ENCODE data around the gene ATP6V1B1.

The ATP6V1B1 gene

DNA sequence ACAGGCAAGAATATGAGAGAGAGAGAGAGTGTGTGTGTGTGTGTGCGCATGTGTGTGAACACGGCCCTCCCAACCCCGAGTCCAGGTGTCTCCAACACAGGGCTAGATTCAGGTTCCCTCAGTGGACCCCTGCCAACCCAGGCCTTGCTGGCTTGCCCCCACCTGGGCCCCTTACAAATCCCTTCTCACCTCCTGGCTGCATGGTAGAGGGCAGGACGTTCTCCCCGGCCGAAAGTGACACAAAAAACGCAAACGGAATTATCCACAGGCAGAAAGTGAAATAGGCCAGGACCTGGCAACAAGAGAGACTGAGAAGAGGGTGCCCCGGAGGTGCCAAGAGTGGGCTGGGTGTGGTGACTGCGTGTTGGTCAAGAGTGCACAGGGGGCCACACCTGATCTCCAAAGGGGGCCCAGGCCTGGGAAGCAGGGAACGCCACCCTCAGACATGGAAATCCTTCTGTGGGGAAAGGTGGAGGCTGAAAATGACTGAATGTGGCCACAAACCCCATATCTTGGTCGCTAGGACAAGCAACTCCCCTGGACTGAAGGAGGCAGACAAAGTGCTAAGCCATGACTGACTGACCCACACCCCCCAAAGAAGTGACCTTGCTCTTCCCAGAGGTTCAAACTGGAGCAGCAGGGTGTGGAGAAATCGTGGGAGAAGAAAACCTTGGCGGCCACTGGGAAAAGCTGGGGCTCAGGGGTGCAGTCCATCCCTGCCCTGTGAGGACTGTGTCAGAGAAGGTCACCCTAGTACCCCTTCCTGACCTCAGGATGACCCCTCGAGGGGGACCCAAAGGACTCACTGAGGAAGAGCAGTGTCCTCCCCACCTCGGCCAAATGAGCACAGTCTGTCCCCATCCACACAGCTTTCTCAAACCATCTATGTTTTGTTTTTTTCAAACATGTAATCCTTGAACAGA lies 53.3 kb downstream of the ATP6V1B1 start:
- TF ChIP-seq, protein P1, sequence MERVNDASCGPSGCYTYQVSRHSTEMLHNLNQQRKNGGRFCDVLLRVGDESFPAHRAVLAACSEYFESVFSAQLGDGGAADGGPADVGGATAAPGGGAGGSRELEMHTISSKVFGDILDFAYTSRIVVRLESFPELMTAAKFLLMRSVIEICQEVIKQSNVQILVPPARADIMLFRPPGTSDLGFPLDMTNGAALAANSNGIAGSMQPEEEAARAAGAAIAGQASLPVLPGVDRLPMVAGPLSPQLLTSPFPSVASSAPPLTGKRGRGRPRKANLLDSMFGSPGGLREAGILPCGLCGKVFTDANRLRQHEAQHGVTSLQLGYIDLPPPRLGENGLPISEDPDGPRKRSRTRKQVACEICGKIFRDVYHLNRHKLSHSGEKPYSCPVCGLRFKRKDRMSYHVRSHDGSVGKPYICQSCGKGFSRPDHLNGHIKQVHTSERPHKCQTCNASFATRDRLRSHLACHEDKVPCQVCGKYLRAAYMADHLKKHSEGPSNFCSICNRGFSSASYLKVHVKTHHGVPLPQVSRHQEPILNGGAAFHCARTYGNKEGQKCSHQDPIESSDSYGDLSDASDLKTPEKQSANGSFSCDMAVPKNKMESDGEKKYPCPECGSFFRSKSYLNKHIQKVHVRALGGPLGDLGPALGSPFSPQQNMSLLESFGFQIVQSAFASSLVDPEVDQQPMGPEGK (CRISPR knock-in tag; IDR thresholded peaks at IDR 0.05; ENCODE audit: borderline replicate concordance): no peak
- no peak for TF ChIP-seq TCF4 (CRISPR knock-in tag; IDR thresholded peaks at IDR 0.05; ENCODE audit: borderline replicate concordance)
- TF ChIP-seq OSR1 (CRISPR knock-in tag; IDR thresholded peaks at IDR 0.05): no peak
- TF ChIP-seq SNAI2 (CRISPR knock-in tag; IDR thresholded peaks at IDR 0.05): no peak

GRCh38 chr2:70990216-70990615 lies 54.5 kb downstream of the ATP6V1B1 start:
- ATAC-seq: no peak
- no peak for TF ChIP-seq ZC3H10 (CRISPR knock-in tag; IDR thresholded peaks at IDR 0.05)
- TF ChIP-seq, protein P2, sequence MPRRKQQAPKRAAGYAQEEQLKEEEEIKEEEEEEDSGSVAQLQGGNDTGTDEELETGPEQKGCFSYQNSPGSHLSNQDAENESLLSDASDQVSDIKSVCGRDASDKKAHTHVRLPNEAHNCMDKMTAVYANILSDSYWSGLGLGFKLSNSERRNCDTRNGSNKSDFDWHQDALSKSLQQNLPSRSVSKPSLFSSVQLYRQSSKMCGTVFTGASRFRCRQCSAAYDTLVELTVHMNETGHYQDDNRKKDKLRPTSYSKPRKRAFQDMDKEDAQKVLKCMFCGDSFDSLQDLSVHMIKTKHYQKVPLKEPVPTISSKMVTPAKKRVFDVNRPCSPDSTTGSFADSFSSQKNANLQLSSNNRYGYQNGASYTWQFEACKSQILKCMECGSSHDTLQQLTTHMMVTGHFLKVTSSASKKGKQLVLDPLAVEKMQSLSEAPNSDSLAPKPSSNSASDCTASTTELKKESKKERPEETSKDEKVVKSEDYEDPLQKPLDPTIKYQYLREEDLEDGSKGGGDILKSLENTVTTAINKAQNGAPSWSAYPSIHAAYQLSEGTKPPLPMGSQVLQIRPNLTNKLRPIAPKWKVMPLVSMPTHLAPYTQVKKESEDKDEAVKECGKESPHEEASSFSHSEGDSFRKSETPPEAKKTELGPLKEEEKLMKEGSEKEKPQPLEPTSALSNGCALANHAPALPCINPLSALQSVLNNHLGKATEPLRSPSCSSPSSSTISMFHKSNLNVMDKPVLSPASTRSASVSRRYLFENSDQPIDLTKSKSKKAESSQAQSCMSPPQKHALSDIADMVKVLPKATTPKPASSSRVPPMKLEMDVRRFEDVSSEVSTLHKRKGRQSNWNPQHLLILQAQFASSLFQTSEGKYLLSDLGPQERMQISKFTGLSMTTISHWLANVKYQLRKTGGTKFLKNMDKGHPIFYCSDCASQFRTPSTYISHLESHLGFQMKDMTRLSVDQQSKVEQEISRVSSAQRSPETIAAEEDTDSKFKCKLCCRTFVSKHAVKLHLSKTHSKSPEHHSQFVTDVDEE (CRISPR knock-in tag; IDR thresholded peaks at IDR 0.05): no peak
- TF ChIP-seq CSDC2 (CRISPR knock-in tag; IDR thresholded peaks at IDR 0.05): no peak
- TF ChIP-seq TOX (CRISPR knock-in tag; IDR thresholded peaks at IDR 0.05; ENCODE audit: borderline replicate concordance): no peak
- no peak for TF ChIP-seq ARNTL (CRISPR knock-in tag; IDR thresholded peaks at IDR 0.05; ENCODE audit: borderline replicate concordance, low read depth)
- no peak for TF ChIP-seq POU6F1 (CRISPR knock-in tag; IDR thresholded peaks at IDR 0.05; ENCODE audit: borderline replicate concordance, low read depth)
- no peak for TF ChIP-seq ZFP3 (CRISPR knock-in tag; IDR thresholded peaks at IDR 0.05)
- TF ChIP-seq, protein P1 (CRISPR knock-in tag; IDR thresholded peaks at IDR 0.05; ENCODE audit: borderline replicate concordance): no peak
- TF ChIP-seq GLIS3 (CRISPR knock-in tag; IDR thresholded peaks at IDR 0.05): no peak
- no peak for TF ChIP-seq ISL1 (CRISPR knock-in tag; IDR thresholded peaks at IDR 0.05)
- no peak for TF ChIP-seq ZNF8 (CRISPR knock-in tag; IDR thresholded peaks at IDR 0.05)
- no peak for TF ChIP-seq ZNF70 (CRISPR knock-in tag; IDR thresholded peaks at IDR 0.05)
- TF ChIP-seq TCF4 (CRISPR knock-in tag; IDR thresholded peaks at IDR 0.05; ENCODE audit: borderline replicate concordance): no peak
- no peak for TF ChIP-seq BACH2 (CRISPR knock-in tag; IDR thresholded peaks at IDR 0.05; ENCODE audit: borderline replicate concordance)
- no peak for TF ChIP-seq ESRRG (CRISPR knock-in tag; IDR thresholded peaks at IDR 0.05)
- no peak for TF ChIP-seq ZNF565 (CRISPR knock-in tag; conservative IDR thresholded peaks at IDR 0.05; ENCODE audit: low read depth)
- TF ChIP-seq RARB (CRISPR knock-in tag; IDR thresholded peaks at IDR 0.05): no peak
- no peak for TF ChIP-seq PPARA (CRISPR knock-in tag; IDR thresholded peaks at IDR 0.05; ENCODE audit: borderline replicate concordance)

More for the DNA sequence above, 53.3 kb downstream of the ATP6V1B1 start:
- ATAC-seq: no peak

- TF ChIP-seq, protein P3, sequence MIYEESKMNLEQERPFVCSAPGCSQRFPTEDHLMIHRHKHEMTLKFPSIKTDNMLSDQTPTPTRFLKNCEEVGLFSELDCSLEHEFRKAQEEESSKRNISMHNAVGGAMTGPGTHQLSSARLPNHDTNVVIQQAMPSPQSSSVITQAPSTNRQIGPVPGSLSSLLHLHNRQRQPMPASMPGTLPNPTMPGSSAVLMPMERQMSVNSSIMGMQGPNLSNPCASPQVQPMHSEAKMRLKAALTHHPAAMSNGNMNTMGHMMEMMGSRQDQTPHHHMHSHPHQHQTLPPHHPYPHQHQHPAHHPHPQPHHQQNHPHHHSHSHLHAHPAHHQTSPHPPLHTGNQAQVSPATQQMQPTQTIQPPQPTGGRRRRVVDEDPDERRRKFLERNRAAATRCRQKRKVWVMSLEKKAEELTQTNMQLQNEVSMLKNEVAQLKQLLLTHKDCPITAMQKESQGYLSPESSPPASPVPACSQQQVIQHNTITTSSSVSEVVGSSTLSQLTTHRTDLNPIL (CRISPR knock-in tag; IDR thresholded peaks at IDR 0.05; ENCODE audit: low read depth): no peak
- no peak for TF ChIP-seq GLIS3 (CRISPR knock-in tag; IDR thresholded peaks at IDR 0.05)
- TF ChIP-seq ZNF8 (CRISPR knock-in tag; IDR thresholded peaks at IDR 0.05): no peak
- TF ChIP-seq, protein P1 (CRISPR knock-in tag; IDR thresholded peaks at IDR 0.05; ENCODE audit: borderline replicate concordance): no peak
- TF ChIP-seq TOX (CRISPR knock-in tag; IDR thresholded peaks at IDR 0.05; ENCODE audit: borderline replicate concordance): no peak
- TF ChIP-seq PPARA (CRISPR knock-in tag; IDR thresholded peaks at IDR 0.05; ENCODE audit: borderline replicate concordance): no peak
- TF ChIP-seq OSR1 (CRISPR knock-in tag; IDR thresholded peaks at IDR 0.05): no peak
- TF ChIP-seq ZFP3 (CRISPR knock-in tag; IDR thresholded peaks at IDR 0.05): no peak
- TF ChIP-seq, protein P2 (CRISPR knock-in tag; IDR thresholded peaks at IDR 0.05): no peak
- no peak for TF ChIP-seq ARNTL (CRISPR knock-in tag; IDR thresholded peaks at IDR 0.05; ENCODE audit: borderline replicate concordance, low read depth)
- TF ChIP-seq BACH2 (CRISPR knock-in tag; IDR thresholded peaks at IDR 0.05; ENCODE audit: borderline replicate concordance): no peak
- TF ChIP-seq SNAI2 (CRISPR knock-in tag; IDR thresholded peaks at IDR 0.05): no peak
- ATAC-seq: no peak
These were observed 55.4 kb downstream of the ATP6V1B1 start for GRCh38 chr2:70991142-70991541.
